GM19193 (cell line): Measurements from ENCODE around the gene RBM42.

Experiments
- POLR2A ChIP-seq: IDR thresholded peaks from 4 replicates; pipeline ENCODE4 v1.6.1; 2011; ENCODE audit not compliant: insufficient read depth, insufficient read length; ENCODE audit errors: extremely low read depth

The RBM42 gene, protein sequence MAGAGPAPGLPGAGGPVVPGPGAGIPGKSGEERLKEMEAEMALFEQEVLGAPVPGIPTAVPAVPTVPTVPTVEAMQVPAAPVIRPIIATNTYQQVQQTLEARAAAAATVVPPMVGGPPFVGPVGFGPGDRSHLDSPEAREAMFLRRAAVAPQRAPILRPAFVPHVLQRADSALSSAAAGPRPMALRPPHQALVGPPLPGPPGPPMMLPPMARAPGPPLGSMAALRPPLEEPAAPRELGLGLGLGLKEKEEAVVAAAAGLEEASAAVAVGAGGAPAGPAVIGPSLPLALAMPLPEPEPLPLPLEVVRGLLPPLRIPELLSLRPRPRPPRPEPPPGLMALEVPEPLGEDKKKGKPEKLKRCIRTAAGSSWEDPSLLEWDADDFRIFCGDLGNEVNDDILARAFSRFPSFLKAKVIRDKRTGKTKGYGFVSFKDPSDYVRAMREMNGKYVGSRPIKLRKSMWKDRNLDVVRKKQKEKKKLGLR

DNA sequence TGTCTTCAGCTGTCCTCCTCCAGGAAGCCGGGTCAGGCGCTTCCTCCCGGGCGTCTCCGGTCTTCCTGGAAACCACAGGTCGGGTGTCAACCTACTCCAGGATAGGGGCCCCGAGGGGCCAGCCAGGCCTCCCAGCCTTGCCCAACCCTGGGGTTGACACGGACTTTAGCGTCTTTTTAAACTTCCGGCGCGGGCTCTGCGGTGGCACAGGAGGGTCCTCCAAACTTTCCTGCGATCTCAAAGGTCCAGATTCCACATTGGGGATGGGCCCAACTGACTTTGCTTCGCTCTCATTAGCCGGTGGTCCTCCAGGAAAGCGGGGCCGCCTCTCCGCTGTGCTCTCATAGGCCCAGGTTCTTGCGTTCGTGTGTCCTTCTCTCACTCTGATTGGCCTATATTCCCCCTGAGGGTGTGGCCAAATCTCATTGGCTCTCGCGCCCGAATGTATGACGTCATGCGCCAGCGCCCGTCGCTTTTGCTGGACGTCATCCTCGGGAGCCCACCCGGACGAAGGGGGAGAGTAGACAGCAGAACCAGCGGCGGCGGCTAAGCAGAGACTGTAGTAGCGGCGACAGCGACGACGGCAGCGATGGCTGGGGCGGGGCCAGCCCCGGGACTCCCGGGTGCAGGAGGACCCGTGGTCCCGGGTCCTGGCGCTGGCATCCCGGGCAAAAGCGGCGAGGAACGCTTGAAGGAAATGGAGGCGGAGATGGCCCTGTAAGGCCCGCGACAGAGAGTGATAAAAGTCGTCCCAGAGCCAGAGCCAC is at the start of gene RBM42:
TSS of gene RBM42 (plus strand) at position 472 of the 767 bp plus-strand sequence. CDS start at position 590, 118 bp downstream.
- TF ChIP-seq POLR2A = peak; percentile 72

DNA sequence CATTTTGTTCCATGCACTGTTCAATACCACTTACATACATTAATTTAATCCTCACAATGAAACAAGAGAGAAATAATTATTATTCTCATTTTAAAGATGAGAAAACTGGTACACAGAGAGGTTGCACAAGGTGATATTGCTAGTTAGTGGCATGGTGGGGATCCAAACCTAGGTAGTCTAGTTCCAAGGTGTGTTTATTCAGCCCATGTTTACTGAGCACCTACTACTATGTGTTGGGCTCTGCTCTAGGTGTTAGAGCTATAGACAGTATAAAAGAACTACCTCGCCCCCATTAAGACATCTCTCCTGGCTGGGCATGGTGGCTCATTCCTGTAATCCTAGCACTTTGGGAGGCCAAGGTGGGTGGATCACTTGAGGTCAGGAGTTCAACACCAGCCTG is 46.1 kb upstream of the RBM42 start:
- no peak for TF ChIP-seq POLR2A

GRCh38 chr19:35585848-35586247 is 43.0 kb upstream of the RBM42 start, which contains the start of gene PMIS2:
TSS of gene PMIS2 (plus strand) at chr19:35586173. CDS start at chr19:35586260, 87 bp downstream.
- TF ChIP-seq POLR2A = no peak

GRCh38 chr19:35587321-35587720 is 41.5 kb upstream of the RBM42 start:
- no peak for TF ChIP-seq POLR2A

- no peak for TF ChIP-seq POLR2A
These were observed 38.0 kb upstream of the RBM42 start for GRCh38 chr19:35590875-35591274.

- no peak for TF ChIP-seq POLR2A
These were observed 36.6 kb upstream of the RBM42 start for GRCh38 chr19:35592226-35592625.

DNA sequence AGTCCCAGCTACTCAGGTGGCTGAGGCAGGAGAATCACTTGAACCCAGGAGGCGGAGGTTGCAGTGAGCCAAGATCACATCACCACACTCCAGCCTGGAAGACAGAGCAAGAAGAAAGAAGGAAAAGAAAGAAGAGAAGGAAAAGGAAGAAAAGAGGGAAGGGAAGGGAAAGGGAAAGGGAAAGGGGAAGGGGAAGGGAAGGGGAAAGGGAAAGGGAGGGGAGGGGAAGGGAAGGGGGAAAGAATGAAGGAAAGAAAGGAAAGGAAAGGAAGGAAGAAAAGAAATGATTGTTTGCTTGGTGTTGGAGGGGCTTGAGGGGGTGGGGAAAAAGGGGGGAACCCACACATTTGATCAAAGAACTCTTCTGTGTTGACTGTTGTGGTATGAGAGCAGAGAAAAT is 32.9 kb upstream of the RBM42 start:
- no peak for TF ChIP-seq POLR2A

DNA sequence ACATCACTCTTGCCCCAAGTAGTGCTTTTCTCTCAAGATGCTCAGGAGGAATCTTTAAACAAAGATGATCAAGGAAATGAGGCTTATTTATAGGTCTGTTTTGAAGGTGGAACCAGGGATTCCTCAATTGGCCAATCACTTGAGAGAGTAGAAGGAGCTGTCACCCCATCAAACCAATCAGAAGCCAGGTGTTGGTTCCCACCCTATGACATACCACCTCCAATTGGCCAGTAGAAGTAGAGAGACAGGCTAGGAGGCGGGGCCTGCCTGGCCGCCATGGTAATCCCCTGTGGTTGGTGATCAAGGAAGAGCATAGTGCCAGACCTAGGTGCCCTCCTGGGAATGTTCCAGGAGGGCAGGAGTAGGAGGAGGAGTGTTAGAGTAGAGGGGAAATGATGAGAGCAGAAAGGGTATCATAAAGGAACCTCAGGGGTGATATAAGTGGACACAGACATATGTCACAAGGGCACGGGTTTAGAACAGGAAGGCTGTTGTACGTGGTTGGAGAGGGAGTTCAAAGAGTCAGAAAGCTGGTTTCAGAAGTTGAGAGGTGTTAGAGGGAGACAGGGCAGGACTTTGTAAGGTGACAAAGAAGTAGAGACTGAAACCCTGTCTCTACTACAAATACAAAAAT is 32.4 kb upstream of the RBM42 start:
- no peak for TF ChIP-seq POLR2A

DNA sequence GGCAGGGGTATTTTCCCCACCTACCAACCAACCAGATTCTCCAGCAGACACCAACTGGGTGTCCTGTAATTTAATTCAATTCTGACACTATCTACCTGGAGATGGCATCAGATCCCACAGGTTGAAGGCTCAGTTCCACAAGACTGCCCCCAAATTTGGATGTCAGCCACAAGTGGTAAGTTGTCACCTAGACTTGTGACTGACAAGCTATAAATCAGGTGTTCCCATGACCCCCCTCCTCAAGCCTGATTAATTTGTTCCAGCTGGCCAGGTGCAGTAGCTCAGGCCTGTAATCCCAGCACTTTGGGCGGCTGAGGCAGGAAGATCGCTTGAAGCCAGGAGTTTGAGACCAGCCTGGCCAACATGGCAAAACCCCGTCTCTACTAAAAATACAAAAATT is 26.9 kb upstream of the RBM42 start:
- no peak for TF ChIP-seq POLR2A

DNA sequence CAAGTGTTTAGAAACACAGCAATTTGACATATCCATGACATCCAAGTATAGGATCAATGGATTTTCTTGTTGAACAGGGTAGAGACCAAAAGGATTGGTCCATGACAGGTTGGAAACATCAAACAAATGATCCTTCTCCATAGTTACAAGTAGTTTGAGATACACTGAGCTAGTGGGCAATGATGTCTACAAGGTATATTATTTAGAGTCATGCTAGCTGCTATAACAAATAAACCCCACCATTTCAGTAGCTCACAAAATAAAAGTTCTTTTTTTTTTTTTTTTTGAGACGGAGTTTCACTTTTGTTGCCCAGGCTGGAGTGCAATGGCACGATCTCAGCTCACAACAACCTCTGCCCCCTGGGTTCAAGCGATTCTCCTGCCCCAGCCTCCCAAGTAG is 21.2 kb upstream of the RBM42 start:
- no peak for TF ChIP-seq POLR2A

- no peak for TF ChIP-seq POLR2A
These were observed 20.6 kb upstream of the RBM42 start for GRCh38 chr19:35608251-35608650.

DNA sequence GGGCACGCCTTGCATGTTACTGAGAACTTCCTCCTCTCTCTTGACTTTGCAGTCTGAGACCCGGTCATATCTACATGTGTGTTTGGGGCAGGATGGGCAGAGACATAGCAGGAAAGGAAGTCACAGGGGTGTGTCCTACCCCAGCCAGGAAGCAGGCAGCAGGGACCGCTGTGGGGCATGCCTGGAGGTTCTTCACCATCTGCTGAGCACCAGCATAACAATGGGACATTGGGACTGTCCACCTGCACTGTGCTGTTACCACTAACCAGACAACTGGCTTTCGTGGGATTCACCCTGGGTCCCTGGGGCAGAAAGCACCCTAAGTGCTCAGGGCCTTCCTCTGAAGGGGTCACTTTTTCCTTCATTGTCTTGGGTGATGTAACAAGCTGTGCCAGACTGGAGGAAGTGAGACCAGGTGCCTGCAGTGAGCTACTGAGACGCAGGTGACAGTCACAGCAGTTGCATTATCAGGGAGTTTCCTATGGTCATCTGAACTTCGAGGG is 18.9 kb upstream of the RBM42 start:
- TF ChIP-seq POLR2A = peak; percentile 62

- no peak for TF ChIP-seq POLR2A
These were observed 16.6 kb upstream of the RBM42 start for GRCh38 chr19:35612224-35612558.

DNA sequence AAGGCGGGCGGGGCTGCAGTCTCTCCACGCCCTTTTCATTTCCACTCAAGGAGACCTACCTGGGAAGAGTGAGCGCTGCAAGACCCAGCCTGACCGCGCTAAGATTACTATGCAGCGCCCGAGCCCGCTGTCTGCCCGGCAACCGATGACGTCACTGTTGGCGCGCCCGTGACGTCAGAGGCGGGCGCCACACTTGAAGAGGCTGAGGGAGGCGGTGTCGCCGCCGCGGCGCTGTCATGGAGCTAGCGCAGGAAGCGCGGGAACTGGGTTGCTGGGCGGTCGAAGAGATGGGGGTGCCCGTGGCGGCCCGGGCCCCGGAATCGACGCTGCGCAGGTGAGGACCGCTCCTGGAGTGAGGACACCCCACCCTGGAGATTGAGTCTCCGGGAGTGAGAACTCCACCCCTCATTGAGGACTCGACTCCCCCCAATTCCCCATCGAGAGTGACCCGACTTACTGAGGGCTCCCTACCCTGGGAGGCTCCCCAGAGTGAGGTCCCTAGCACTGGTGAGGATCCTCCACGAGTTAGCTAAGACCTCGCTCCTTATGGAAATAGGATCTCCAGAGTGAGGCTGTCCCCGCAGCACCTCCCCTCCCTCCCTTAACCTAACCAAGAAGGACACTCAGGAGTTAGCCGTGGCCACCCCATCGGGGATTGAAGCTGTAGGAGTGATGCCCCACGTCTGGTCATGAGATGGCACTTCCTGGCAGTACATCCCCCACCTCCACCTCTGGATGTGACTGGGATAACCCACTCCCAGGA is 16.1 kb upstream of the RBM42 start, which contains the start of gene HAUS5:
TSS of gene HAUS5 (plus strand) at position 177 of the 763 bp plus-strand sequence. CDS start at position 237, 60 bp downstream.
- TF ChIP-seq POLR2A = peak; percentile 76
